Measurements from ENCODE around the gene RTN4. TPM values are rescaled to one million over a fixed set of nuclear protein-coding genes. Genes with fewer than 3 reads are reported as not detected.

Gene RTN4
- total and polyA plus RNA-seq, 2 experiments from 2014 or later: 218 to 221 TPM

- TF ChIP-seq ZNF462 (CRISPR knock-in tag; IDR thresholded peaks at IDR 0.05) (no peak), EZH2 (IDR thresholded peaks at IDR 0.05; ENCODE audit: low read depth, unreplicated experiment) (no peak), JUNB (IDR thresholded peaks at IDR 0.05; ENCODE audit: unreplicated experiment) (no peak), POLR2AphosphoS5 (IDR thresholded peaks at IDR 0.05; ENCODE audit: low read depth) (no peak), CTCF (conservative IDR thresholded peaks at IDR 0.05; ENCODE audit: low read depth in 2 of 2) (no peak), REST (IDR thresholded peaks at IDR 0.05; ENCODE audit: unreplicated experiment) (no peak), ETS1 (IDR thresholded peaks at IDR 0.05) (no peak), NANOG (IDR thresholded peaks at IDR 0.05; ENCODE audit: borderline replicate concordance) (no peak), ZNF114 (CRISPR knock-in tag; IDR thresholded peaks at IDR 0.05) (no peak), EZH2phosphoT487 (IDR thresholded peaks at IDR 0.05; ENCODE audit: unreplicated experiment) (no peak), ZNF331 (CRISPR knock-in tag; IDR thresholded peaks at IDR 0.05; ENCODE audit: low read depth) (no peak)
These were observed 87.3 kb downstream of the RTN4 start (continued) for GRCh38 chr2:54962935-54963440.

Data from GM23338 (cell line).